Measurements from ENCODE around the gene IPCEF1. TPM values are rescaled to one million over a fixed set of nuclear protein-coding genes. Genes with fewer than 3 reads are reported as not detected.

IPCEF1 gene
- total RNA-seq, 2 donors from 2014 or later, result 0.51 to 0.93 TPM

- Histone ChIP-seq H3K36me3 (no peaks in the 10 kb centered on the region), H3K27ac (no peak overlapping the region), H3K27me3 (no peaks in the 10 kb centered on the region), H3K9me3 (no peaks in the 10 kb centered on the region), H3K4me1 (no peaks in the 10 kb centered on the region), H3K4me3 (no peak overlapping the region)
- TF ChIP-seq CTCF (IDR thresholded peaks at IDR 0.05), result no peak
- DNase-seq (ENCODE audit: low spot score), result no peak
These were observed 24.9 kb upstream of the IPCEF1 start for GRCh38 chr6:154381548-154381947.

- Histone ChIP-seq H3K4me3 (no peak overlapping the region), H3K27me3 (no peaks in the 10 kb centered on the region), H3K36me3 (no peaks in the 10 kb centered on the region), H3K4me1 (no peaks in the 10 kb centered on the region), H3K9me3 (no peaks in the 10 kb centered on the region), H3K27ac (no peak overlapping the region)
- TF ChIP-seq CTCF (IDR thresholded peaks at IDR 0.05), result no peak
- no peak for DNase-seq (ENCODE audit: low spot score)
These were observed 24.1 kb upstream of the IPCEF1 start for GRCh38 chr6:154380741-154381140.

- Histone ChIP-seq H3K36me3 (no peaks in the 10 kb centered on the region), H3K4me3 (no peak overlapping the region), H3K4me1 (no peaks in the 10 kb centered on the region), H3K27me3 (no peaks in the 10 kb centered on the region), H3K9me3 (no peaks in the 10 kb centered on the region), H3K27ac (no peak overlapping the region)
- no peak for TF ChIP-seq CTCF (IDR thresholded peaks at IDR 0.05)
- DNase-seq (ENCODE audit: low spot score), result no peak
These were observed 23.0 kb upstream of the IPCEF1 start for GRCh38 chr6:154379585-154379984.

- H3K9me3 ChIP-seq, result no peaks in the 10 kb centered on the region
- no peak overlapping the region for H3K4me3 ChIP-seq
- H3K27ac ChIP-seq, result no peak overlapping the region
- H3K4me1 ChIP-seq, result no peaks in the 10 kb centered on the region
- H3K27me3 ChIP-seq, result no peaks in the 10 kb centered on the region
- TF ChIP-seq CTCF (IDR thresholded peaks at IDR 0.05), result no peak
- no peak for DNase-seq (ENCODE audit: low spot score)
- H3K36me3 ChIP-seq, result no peaks in the 10 kb centered on the region
These were observed 21.9 kb upstream of the IPCEF1 start for GRCh38 chr6:154378518-154378917.

- Histone ChIP-seq H3K9me3 (no peaks in the 10 kb centered on the region), H3K4me3 (no peak overlapping the region), H3K4me1 (no peaks in the 10 kb centered on the region), H3K36me3 (no peaks in the 10 kb centered on the region), H3K27me3 (no peaks in the 10 kb centered on the region), H3K27ac (no peak overlapping the region)
- no peak for TF ChIP-seq CTCF (IDR thresholded peaks at IDR 0.05)
- DNase-seq (ENCODE audit: low spot score), result no peak
These were observed 21.1 kb upstream of the IPCEF1 start for GRCh38 chr6:154377726-154378125.

GRCh38 chr6:154373971-154374370 lies 17.4 kb upstream of the IPCEF1 start:
- no peak for TF ChIP-seq CTCF (IDR thresholded peaks at IDR 0.05)
- Histone ChIP-seq H3K9me3 (no peaks in the 10 kb centered on the region), H3K36me3 (no peaks in the 10 kb centered on the region), H3K27ac (no peak overlapping the region), H3K27me3 (no peaks in the 10 kb centered on the region), H3K4me3 (no peak overlapping the region), H3K4me1 (no peaks in the 10 kb centered on the region)
- DNase-seq (ENCODE audit: low spot score), result no peak

All from right atrium auricular region (tissue), 2 donors.